IMR-90 (cell line): ENCODE data around the gene IHH. TPM values are rescaled to one million over a fixed set of nuclear protein-coding genes. Genes with fewer than 3 reads are reported as not detected.

Experiments
- ATAC-seq: fragments of 200-7000 bp; cut with Tn5 transposase; 2 replicates; pipeline ENCODE4 v1.9.1; 2020; ENCODE audit warnings: low read depth, mild to moderate bottlenecking, moderate library complexity
- BruUV-seq: library from RNA; stranded (reverse); fragments of 400-500 nt; replicated peaks from 2 replicates; lab custom pipeline; 2021; lab: Mats Ljungman, UMichigan
- CTCF ChIA-PET: fragments of 300-600 bp; formaldehyde crosslinking; extraction: SDS; loops from one replicate; lab custom pipeline; 2021; ENCODE audit warnings: antibody characterized with exemption; lab: Yijun Ruan, JAX
- POLR2A ChIA-PET: fragments of 300-600 bp; sonication (Branson Sonifier 250); formaldehyde crosslinking; loops from one replicate; lab custom pipeline; 2022; ENCODE audit warnings: antibody characterized with exemption; ENCODE audit not compliant: unreplicated experiment; lab: Charles Lee
- DNase-seq: peaks from one replicate; pipeline ENCODE4 v3.0.0; 2013
- H2AFZ ChIP-seq: replicated peaks from 2 replicates; pipeline ENCODE3; 2013; ENCODE audit warnings: low read length, mild to moderate bottlenecking; ENCODE audit not compliant: poor library complexity
- H2AK5ac ChIP-seq: 2 replicates; pipeline ENCODE4 v1.6.1; 2013; ENCODE audit warnings: low read depth, low read length, inconsistent platforms
- H2AK9ac ChIP-seq: replicated peaks from 2 replicates; pipeline ENCODE3; 2013; ENCODE audit warnings: mild to moderate bottlenecking, low read depth, low read length, moderate library complexity; ENCODE audit not compliant: poor library complexity
- H2BK120ac ChIP-seq: 2 replicates; pipeline ENCODE4 v1.6.1; 2013; ENCODE audit warnings: low read depth, low read length, inconsistent platforms
- H2BK15ac ChIP-seq: 3 replicates; pipeline ENCODE4 v1.6.1; 2013; ENCODE audit warnings: low read depth, low read length, inconsistent platforms
- H2BK20ac ChIP-seq: 2 replicates; pipeline ENCODE4 v1.6.1; 2013; ENCODE audit warnings: low read depth, mild to moderate bottlenecking, inconsistent platforms, low read length, moderate library complexity
- H2BK5ac ChIP-seq: 2 replicates; pipeline ENCODE4 v1.6.1; 2013; ENCODE audit warnings: mild to moderate bottlenecking, low read depth, low read length, inconsistent platforms; ENCODE audit not compliant: poor library complexity, severe bottlenecking
- H3K14ac ChIP-seq: replicated peaks from 2 replicates; pipeline ENCODE4 v1.6.1; 2013; ENCODE audit warnings: low read depth, low read length, inconsistent platforms
- H3K18ac ChIP-seq: 2 replicates; pipeline ENCODE4 v1.6.1; 2013; ENCODE audit warnings: low read depth, low read length, control low read depth
- H3K23ac ChIP-seq: 2 replicates; pipeline ENCODE4 v1.6.1; 2013; ENCODE audit warnings: low read depth, low read length, inconsistent platforms
- H3K27ac ChIP-seq: 2 replicates; pipeline ENCODE4 v1.5.1; 2013; ENCODE audit warnings: mild to moderate bottlenecking, control low read depth, low read length; ENCODE audit not compliant: insufficient read depth
- H3K27me3 ChIP-seq: 2 replicates; pipeline ENCODE4 v1.6.1; 2013; ENCODE audit warnings: low read length; ENCODE audit not compliant: control insufficient read depth, insufficient read depth
- H3K36me3 ChIP-seq: 2 replicates; pipeline ENCODE4 v1.6.1; 2013; ENCODE audit warnings: low read length, mixed read lengths; ENCODE audit not compliant: control insufficient read depth, insufficient read depth
- H3K4ac ChIP-seq: 2 replicates; pipeline ENCODE4 v1.6.1; 2013; ENCODE audit warnings: low read depth, low read length, inconsistent platforms
- H3K4me1 ChIP-seq: 2 replicates; pipeline ENCODE4 v1.6.1; 2013; ENCODE audit warnings: low read length, mixed read lengths; ENCODE audit not compliant: control insufficient read depth, insufficient read depth
- H3K4me2 ChIP-seq: 2 replicates; pipeline ENCODE4 v1.6.1; 2013; ENCODE audit warnings: low read depth, mild to moderate bottlenecking, control low read depth, low read length, moderate library complexity
- H3K4me3 ChIP-seq: 2 replicates; pipeline ENCODE4 v1.5.1; 2013; ENCODE audit warnings: low read depth, mild to moderate bottlenecking, control low read depth, low read length, moderate library complexity; ENCODE audit not compliant: insufficient read depth
- H3K56ac ChIP-seq: 2 replicates; pipeline ENCODE4 v1.6.1; 2013; ENCODE audit warnings: low read length, inconsistent platforms; ENCODE audit not compliant: insufficient read depth; ENCODE audit errors: extremely low read depth
- H3K79me1 ChIP-seq, 2 experiments: 2 replicates each; pipeline ENCODE4 v1.6.1; 2013; ENCODE audit warnings: low read length in 2 of 2, inconsistent platforms in 1 of 2, low read depth in 1 of 2
- H3K9ac ChIP-seq: 2 replicates; pipeline ENCODE4 v1.6.1; 2013; ENCODE audit warnings: low read depth, low read length, control low read depth
- H3K9me1 ChIP-seq: 2 replicates; pipeline ENCODE4 v1.6.1; 2013; ENCODE audit warnings: low read length, inconsistent platforms; ENCODE audit not compliant: insufficient read depth
- H3K9me3 ChIP-seq: 2 replicates; pipeline ENCODE4 v1.6.1; 2013; ENCODE audit warnings: low read length; ENCODE audit not compliant: control insufficient read depth, insufficient read depth
- H4K20me1 ChIP-seq: 2 replicates; pipeline ENCODE4 v1.6.1; 2013; ENCODE audit warnings: low read length, inconsistent platforms; ENCODE audit not compliant: insufficient read depth
- H4K5ac ChIP-seq: 2 replicates; pipeline ENCODE4 v1.6.1; 2013; ENCODE audit warnings: mild to moderate bottlenecking, low read depth, low read length, control low read depth
- H4K8ac ChIP-seq, 2 experiments: 2 replicates each; pipeline ENCODE4 v1.6.1; 2013; ENCODE audit warnings: low read depth in 2 of 2, low read length in 2 of 2, control low read depth in 1 of 2, inconsistent platforms in 1 of 2
- H4K91ac ChIP-seq: 2 replicates; pipeline ENCODE4 v1.6.1; 2013; ENCODE audit warnings: low read depth, low read length, inconsistent platforms; ENCODE audit not compliant: insufficient read depth
- BHLHE40 ChIP-seq: fragments of 150-350 bp; IDR thresholded peaks from 2 replicates; pipeline ENCODE4 v1.6.1; 2016; ENCODE audit warnings: mild to moderate bottlenecking, low read depth, low read length
- CEBPB ChIP-seq: IDR thresholded peaks from 2 replicates; pipeline ENCODE4 v1.6.1; 2012; ENCODE audit warnings: low read depth, low read length, improper control_type of control experiment
- CTCF ChIP-seq: conservative IDR thresholded peaks from 2 replicates; pipeline ENCODE4 v1.5.1; 2012; ENCODE audit warnings: mild to moderate bottlenecking, low read depth, low read length, improper control_type of control experiment
- MAFK ChIP-seq: IDR thresholded peaks from 2 replicates; pipeline ENCODE4 v1.6.1; 2012; ENCODE audit warnings: low read depth, low read length, improper control_type of control experiment
- MAZ ChIP-seq: IDR thresholded peaks from 2 replicates; pipeline ENCODE4 v1.6.1; 2012; ENCODE audit warnings: low read depth, mild to moderate bottlenecking, low read length, improper control_type of control experiment, moderate library complexity, borderline replicate concordance
- MXI1 ChIP-seq: IDR thresholded peaks from 2 replicates; pipeline ENCODE4 v1.6.1; 2012; ENCODE audit warnings: low read depth, mild to moderate bottlenecking, low read length, moderate library complexity, borderline replicate concordance
- NFE2L2 ChIP-seq: fragments of 150-350 bp; IDR thresholded peaks from 2 replicates; pipeline ENCODE4 v1.6.1; 2016; ENCODE audit warnings: low read depth, mild to moderate bottlenecking, low read length
- POLR2A ChIP-seq: IDR thresholded peaks from 2 replicates; pipeline ENCODE4 v1.6.1; 2012; ENCODE audit warnings: mild to moderate bottlenecking, low read depth, low read length
- RAD21 ChIP-seq: IDR thresholded peaks from 2 replicates; pipeline ENCODE4 v1.6.1; 2012; ENCODE audit warnings: low read length, improper control_type of control experiment
- RCOR1 ChIP-seq: IDR thresholded peaks from 2 replicates; pipeline ENCODE4 v1.6.1; 2012; ENCODE audit warnings: mild to moderate bottlenecking, low read length, improper control_type of control experiment; ENCODE audit not compliant: insufficient replicate concordance
- USF2 ChIP-seq: fragments of 150-350 bp; IDR thresholded peaks from 2 replicates; pipeline ENCODE4 v1.6.1; 2017; ENCODE audit warnings: mild to moderate bottlenecking, antibody characterized with exemption, low read length, low read depth
- WGBS, 2 experiments: methylation state at CpG; one replicate each; pipeline versions ENCODE4 v1.1.5 to v1.1.7; 2013; ENCODE audit warnings: missing lambda C conversion rate in 2 of 2; ENCODE audit not compliant: insufficient read length in 1 of 2; ENCODE audit errors: extremely low coverage in 2 of 2; 5-methylcytosine and 5-hydroxymethylcytosine counted together
- dilution Hi-C: fragments of 300-500 bp; cut with HindIII; formaldehyde crosslinking; loops from one replicate; pipeline ENCODE4 v1.14.3; 2018; ENCODE audit warnings: low sequenced_read_pairs; ENCODE audit not compliant: unreplicated experiment
- in situ Hi-C: fragments of 300-500 bp; cut with MboI; formaldehyde crosslinking; loops from 3 replicates; pipeline ENCODE4 v1.14.3; 2019; ENCODE audit warnings: low sequenced_read_pairs, inconsistent platforms, mixed read lengths
- intact Hi-C: fragments of 100-400 bp; cut with micrococcal nuclease; formaldehyde crosslinking; loops from 2 replicates; pipeline ENCODE4 v1.10.0; 2022
- polyA plus RNA-seq, 3 experiments: library from polyadenylated mRNA; depleted of rRNA; stranded (reverse); fragments of >200 nt; gene quantifications; 2 replicates each; pipeline ENCODE4 v1.2.3, GENCODE V29; 2012; ENCODE audit warnings: low replicate concordance in 1 of 3
- total RNA-seq: library from RNA; depleted of rRNA; stranded (reverse); fragments of >200 nt; gene quantifications from 2 replicates; pipeline ENCODE4 v1.2.3, GENCODE V29; 2012

The IHH gene
- total and polyA plus RNA-seq, 2 of the 4 experiments (the other 2 are of a cell fraction) = not detected

GRCh38 chr2:219019436-219019835, 41.3 kb downstream of the IHH start:
- no peak for DNase-seq
- intact Hi-C loops = no loop called here

More at GRCh38 chr2:219019436-219019835, 41.3 kb downstream of the IHH start:
- no peak for TF ChIP-seq POLR2A
- TF ChIP-seq MAFK = no peak
- no peak for TF ChIP-seq RCOR1
- no peak for TF ChIP-seq BHLHE40
- TF ChIP-seq CEBPB = no peak
- no peak for TF ChIP-seq MAZ
- TF ChIP-seq USF2 = no peak
- no peak for TF ChIP-seq NFE2L2
- no peak for TF ChIP-seq RAD21
- TF ChIP-seq MXI1 = no peak
- no peak for TF ChIP-seq CTCF
- Histone ChIP-seq H2AFZ (no peak overlapping the region), H3K4me3 (no peak overlapping the region), H3K9me3 (no peaks in the 10 kb centered on the region), H3K56ac (no peak overlapping the region), H4K91ac (no peak overlapping the region), H3K4me1 (no peaks in the 10 kb centered on the region), H3K79me1 (no peaks in the 10 kb centered on the region), H4K8ac (no peak overlapping the region), H3K27me3 (peaks cover 71% of the 10 kb centered on the region), H3K4me2 (no peak overlapping the region), H3K9ac (no peak overlapping the region), H4K5ac (no peak overlapping the region), H2BK20ac (no peak overlapping the region), H2BK5ac (no peak overlapping the region), H2AK5ac (no peak overlapping the region), H2BK120ac (no peak overlapping the region), H2AK9ac (no peak overlapping the region), H3K14ac (no peak overlapping the region), H3K23ac (no peak overlapping the region), H3K18ac (no peak overlapping the region), H3K9me1 (peaks cover 3% of the 10 kb centered on the region; the same call in 1 of the 2 replicates), H3K36me3 (no peaks in the 10 kb centered on the region), H4K20me1 (no peaks in the 10 kb centered on the region), H3K4ac (no peak overlapping the region), H2BK15ac (no peak overlapping the region), H3K27ac (no peak overlapping the region)
- in situ Hi-C loops (no loop called here), dilution Hi-C loops (no loop called here)
- no peak for ATAC-seq
- ChIA-PET CTCF (no interaction called here), POLR2A (no interaction called here)
- BruUV-seq = no TSS peak
- 42% methylated on average over 2 of the region's 6 CpGs; no CpG with 5 or more reads in 1 of the 2 experiments for WGBS, 2 experiments
